Fibroblast of lung (primary cell): Measurements from ENCODE around the gene DENND1A.

Experiments used
- CTCF ChIP-seq, 2 donors: IDR thresholded peaks in 1 of 2; conservative IDR thresholded peaks in 1 of 2; 1 replicate in 1 of 2; 2 replicates in 1 of 2; pipeline ENCODE4 v1.5.1; 2011 to 2012; ENCODE audit warnings: low read length in 2 of 2, control low read depth in 1 of 2, inconsistent platforms in 1 of 2, low read depth in 1 of 2, mild to moderate bottlenecking in 1 of 2
- EZH2 ChIP-seq: IDR thresholded peaks from 2 replicates; pipeline ENCODE4 v1.5.1; 2012; ENCODE audit warnings: low read length, control low read depth, mild to moderate bottlenecking; ENCODE audit errors: missing control alignments

DNA sequence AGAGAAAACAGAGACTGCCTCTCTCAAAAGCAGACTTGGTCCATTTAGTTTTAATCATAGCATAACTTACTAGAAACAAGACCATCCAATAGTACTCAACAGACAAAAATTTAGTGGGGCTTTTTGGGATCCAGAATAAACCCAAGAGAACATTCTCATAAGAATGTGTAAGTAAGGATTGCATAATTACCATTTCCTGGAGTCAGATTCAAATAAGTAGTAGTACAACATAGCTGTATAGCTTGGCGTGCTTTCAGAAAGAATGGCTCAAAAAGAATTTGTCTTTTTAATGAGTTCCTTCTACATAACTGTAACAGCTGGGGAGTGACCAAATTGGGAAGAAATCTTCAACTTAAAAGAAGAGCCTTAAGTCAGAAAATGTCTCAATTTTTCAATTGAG lies 145.4 kb downstream of the DENND1A start:
- no peak for TF ChIP-seq CTCF (conservative IDR thresholded peaks at IDR 0.05 in 1 of 2, IDR thresholded peaks at IDR 0.05 in 1 of 2; ENCODE audit: low read depth in 1 of 2, low read length in 2 of 2)
- TF ChIP-seq EZH2, result no peak
